Neural cell (in vitro differentiated cells): ENCODE data around the gene TXNRD1.

ENCODE experiments used
- CTCF ChIP-seq: fragments of 450-650 bp; IDR thresholded peaks from 2 replicates; pipeline ENCODE4 v1.5.1; 2014; ENCODE audit warnings: antibody characterized with exemption, mild to moderate bottlenecking, moderate library complexity; ENCODE audit not compliant: poor library complexity, severe bottlenecking
- EP300 ChIP-seq: fragments of 450-650 bp; conservative IDR thresholded peaks from 2 replicates; pipeline ENCODE4 v1.6.1; 2014; ENCODE audit warnings: antibody characterized with exemption, mild to moderate bottlenecking, moderate library complexity; ENCODE audit not compliant: poor library complexity, severe bottlenecking
- EZH2 ChIP-seq: fragments of 200-600, 300-800 bp; shearing (Covaris generic), sonication (generic); IDR thresholded peaks from 2 replicates; pipeline ENCODE4 v1.6.1; 2014; ENCODE audit warnings: antibody characterized with exemption, low read length, borderline replicate concordance, mild to moderate bottlenecking; ENCODE audit not compliant: insufficient read depth, poor library complexity, severe bottlenecking
- MXI1 ChIP-seq: fragments of 450-650 bp; conservative IDR thresholded peaks from 2 replicates; pipeline ENCODE4 v1.6.1; 2014; ENCODE audit warnings: antibody characterized with exemption, mild to moderate bottlenecking; ENCODE audit not compliant: poor library complexity, severe bottlenecking
- POLR2AphosphoS5 ChIP-seq: IDR thresholded peaks from 2 replicates; pipeline ENCODE4 v1.6.1; 2012
- TAF1 ChIP-seq: IDR thresholded peaks from 2 replicates; pipeline ENCODE4 v1.6.1; 2012; ENCODE audit warnings: low read depth
- TF ChIP-seq, protein P1 (sequence below): IDR thresholded peaks from 2 replicates; pipeline ENCODE4 v1.6.1; 2012; ENCODE audit warnings: borderline replicate concordance

GRCh38 chr12:104372721-104373335, 157.2 kb downstream of the TXNRD1 start:
- TF ChIP-seq CTCF (no peak), EZH2 (no peak), POLR2AphosphoS5 (no peak), TAF1 (no peak), MXI1 (no peak), EP300 (no peak)
- TF ChIP-seq, protein P1, sequence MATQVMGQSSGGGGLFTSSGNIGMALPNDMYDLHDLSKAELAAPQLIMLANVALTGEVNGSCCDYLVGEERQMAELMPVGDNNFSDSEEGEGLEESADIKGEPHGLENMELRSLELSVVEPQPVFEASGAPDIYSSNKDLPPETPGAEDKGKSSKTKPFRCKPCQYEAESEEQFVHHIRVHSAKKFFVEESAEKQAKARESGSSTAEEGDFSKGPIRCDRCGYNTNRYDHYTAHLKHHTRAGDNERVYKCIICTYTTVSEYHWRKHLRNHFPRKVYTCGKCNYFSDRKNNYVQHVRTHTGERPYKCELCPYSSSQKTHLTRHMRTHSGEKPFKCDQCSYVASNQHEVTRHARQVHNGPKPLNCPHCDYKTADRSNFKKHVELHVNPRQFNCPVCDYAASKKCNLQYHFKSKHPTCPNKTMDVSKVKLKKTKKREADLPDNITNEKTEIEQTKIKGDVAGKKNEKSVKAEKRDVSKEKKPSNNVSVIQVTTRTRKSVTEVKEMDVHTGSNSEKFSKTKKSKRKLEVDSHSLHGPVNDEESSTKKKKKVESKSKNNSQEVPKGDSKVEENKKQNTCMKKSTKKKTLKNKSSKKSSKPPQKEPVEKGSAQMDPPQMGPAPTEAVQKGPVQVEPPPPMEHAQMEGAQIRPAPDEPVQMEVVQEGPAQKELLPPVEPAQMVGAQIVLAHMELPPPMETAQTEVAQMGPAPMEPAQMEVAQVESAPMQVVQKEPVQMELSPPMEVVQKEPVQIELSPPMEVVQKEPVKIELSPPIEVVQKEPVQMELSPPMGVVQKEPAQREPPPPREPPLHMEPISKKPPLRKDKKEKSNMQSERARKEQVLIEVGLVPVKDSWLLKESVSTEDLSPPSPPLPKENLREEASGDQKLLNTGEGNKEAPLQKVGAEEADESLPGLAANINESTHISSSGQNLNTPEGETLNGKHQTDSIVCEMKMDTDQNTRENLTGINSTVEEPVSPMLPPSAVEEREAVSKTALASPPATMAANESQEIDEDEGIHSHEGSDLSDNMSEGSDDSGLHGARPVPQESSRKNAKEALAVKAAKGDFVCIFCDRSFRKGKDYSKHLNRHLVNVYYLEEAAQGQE: no peak
